Activated CD8-positive, alpha-beta memory T cell treated with anti-CD3 and anti-CD28 coated beads for 48 hours (primary cell): ENCODE measurements around the gene ATG2B.

Experiments used
- DNase-seq, 3 experiments: peaks; one replicate each; pipeline ENCODE4 v3.0.0-alpha.2; 2020; ENCODE audit warnings: low read depth in 2 of 3, low spot score in 2 of 3

ATG2B gene

DNA sequence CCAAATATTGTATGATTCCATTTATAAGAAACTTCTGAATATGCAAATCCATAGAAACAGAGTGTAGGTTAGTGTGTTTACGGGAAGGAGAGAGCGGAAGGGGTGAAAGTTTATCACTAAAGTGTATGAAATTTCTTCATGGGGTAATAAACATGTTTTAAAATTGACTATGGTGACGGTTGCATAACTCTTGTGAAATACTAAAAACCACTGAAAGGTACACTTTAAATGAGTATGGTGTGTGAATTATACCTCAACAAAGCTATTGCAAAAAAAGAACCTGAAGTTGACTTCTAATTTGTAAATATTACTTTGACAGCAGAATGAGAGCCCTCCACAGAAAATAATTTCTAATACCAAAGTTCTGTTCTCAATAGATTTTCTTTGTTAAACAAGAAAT is 47.1 kb downstream of the ATG2B start:
- DNase-seq: no peak

DNA sequence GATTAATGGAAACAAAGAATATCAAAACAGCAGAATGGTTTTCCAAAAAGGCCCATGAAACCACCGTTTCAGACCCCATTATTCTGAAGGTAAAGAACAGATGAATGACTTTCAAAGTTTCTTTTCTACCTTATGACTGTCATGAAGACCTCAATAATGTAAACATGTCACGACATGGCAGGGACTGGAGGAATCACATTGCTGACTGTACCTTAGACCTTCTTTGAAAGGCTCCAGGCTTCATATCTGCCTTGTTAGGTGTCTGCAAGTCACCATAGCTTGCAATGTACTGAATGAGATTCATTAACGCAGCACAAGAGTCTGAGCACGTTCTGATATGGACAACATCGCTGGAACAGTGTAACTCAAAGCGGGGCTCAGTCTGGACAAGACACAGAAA is 52.2 kb downstream of the ATG2B start:
- DNase-seq: no peak

GRCh38 chr14:96309896-96310330 is 53.2 kb downstream of the ATG2B start:
- DNase-seq: no peak

DNA sequence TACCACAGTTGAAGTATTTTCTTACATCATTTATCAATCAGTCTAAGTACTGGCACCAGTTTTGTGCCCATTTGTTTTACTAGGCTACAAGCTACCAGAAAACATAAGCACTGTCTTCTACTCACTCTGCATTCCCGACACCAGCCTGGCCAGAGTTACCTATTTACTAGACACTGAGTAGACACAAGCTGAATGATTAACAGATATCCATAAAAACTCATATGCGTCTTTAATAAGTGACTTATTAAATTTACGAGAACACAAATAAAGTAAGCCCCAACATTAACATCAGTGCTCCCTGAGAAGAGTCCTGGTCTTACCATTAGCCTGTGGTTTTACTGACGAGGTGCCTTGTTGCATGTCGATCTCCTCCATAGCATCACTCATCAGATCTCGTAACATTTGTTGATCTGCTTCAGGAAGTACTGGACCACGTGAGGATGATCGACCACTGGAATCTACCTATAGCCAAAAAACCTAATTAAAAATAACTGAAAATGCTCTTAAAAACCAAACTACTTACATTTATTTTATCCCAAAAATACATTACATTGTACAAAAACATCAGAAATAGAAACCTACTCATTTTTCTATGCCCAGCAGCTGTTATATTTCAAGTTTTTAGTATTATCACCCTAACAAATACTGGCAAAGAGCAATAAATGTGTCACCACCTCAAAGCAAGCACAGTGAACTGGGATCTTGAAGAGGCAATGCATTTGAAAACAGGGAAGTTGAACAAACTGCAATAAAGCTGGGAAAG is 53.8 kb downstream of the ATG2B start:
- no peak for DNase-seq

DNA sequence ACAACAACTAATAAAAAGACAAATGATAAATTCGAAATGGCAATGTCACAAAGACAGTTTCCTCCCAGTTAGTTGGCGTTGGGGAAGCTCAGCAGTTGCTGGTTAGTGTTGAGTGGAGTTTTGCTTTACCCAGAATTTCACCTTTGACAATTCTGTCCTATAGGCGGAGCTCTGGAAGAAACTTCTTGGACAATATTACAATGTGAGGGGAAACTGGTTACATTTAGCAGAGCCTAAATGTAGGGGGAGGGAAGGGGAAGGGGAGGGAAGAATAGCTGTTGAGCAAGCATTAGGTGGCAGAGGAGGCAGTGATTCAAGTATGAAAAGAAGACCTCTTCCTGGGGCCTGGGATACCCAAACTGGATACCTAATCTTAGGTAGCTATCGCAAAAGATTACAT is 55.7 kb downstream of the ATG2B start:
- no peak for DNase-seq

- no peak for DNase-seq
Observed at GRCh38 chr14:96304956-96305355, 58.2 kb downstream of the ATG2B start.

GRCh38 chr14:96303981-96304380 is 59.2 kb downstream of the ATG2B start:
- DNase-seq: no peak

DNA sequence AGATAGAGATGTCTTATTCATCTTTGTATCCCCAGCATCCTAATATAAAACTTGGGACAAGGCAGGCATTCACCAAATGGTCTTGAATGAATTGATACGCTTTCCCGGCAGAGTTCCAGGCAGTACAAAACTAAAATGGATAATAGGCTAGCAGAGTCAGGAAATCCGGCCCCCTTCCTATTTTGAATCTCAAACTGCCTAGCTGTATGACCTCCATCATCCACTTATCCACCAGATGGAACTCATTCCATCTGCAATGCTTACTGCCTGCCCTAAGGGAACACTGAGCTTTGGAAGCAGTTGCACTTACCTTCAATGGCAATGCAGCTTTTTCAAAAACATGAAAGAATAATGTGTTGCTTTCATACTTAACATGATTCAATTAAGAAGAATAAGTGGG is 63.7 kb downstream of the ATG2B start:
- no peak for DNase-seq

GRCh38 chr14:96297997-96298515 is 65.1 kb downstream of the ATG2B start:
- no peak for DNase-seq

- no peak for DNase-seq
Observed at GRCh38 chr14:96297000-96297399, 66.1 kb downstream of the ATG2B start.

DNA sequence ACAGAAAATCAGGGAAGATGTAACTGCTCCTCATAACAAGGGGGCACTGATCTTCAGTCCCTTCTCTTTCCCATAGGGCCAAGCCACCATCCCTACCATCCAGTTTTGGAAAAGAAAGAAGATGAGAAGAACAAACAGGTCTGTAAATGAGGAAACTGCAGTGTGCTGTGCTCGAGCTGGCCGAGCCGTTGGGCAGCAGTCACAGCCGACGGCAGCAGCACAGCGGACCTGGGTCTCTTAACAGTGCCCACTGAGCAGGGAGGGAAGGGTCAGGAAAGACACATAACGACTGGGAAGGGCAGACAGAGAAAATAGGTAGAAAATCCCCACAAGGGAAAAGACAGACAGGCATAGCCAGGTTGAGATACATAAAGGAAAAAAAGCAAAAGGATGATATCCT is 68.9 kb downstream of the ATG2B start:
- no peak for DNase-seq

- DNase-seq: no peak
Observed at GRCh38 chr14:96287856-96288255, 75.3 kb downstream of the ATG2B start.

GRCh38 chr14:96286251-96286650 is 76.9 kb downstream of the ATG2B start:
- DNase-seq: no peak

GRCh38 chr14:96285667-96286066 is 77.5 kb downstream of the ATG2B start:
- no peak for DNase-seq

- DNase-seq: no peak
Observed at GRCh38 chr14:96284430-96284829, 78.7 kb downstream of the ATG2B start.

DNA sequence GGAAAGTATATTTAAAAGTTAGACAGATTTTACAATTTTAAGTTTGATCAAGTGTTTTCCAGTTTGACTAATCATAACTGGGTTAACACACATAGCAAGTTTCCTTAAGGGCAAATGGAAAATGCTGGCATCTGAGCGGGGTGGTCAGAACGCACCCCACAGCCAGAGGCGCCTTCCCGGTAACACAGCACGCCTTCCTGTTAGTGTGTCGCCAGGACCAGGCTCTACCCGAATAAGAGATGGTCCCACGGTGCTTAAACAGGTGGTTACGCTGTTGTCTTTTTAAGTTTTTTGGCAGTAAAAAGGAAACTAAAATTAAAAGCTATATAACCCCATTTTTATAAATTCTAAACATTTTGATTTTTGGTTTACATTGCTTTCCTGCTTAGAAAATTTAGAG is 79.1 kb downstream of the ATG2B start:
- no peak for DNase-seq

- no peak for DNase-seq
Observed at GRCh38 chr14:96281486-96281885, 81.7 kb downstream of the ATG2B start.

DNA sequence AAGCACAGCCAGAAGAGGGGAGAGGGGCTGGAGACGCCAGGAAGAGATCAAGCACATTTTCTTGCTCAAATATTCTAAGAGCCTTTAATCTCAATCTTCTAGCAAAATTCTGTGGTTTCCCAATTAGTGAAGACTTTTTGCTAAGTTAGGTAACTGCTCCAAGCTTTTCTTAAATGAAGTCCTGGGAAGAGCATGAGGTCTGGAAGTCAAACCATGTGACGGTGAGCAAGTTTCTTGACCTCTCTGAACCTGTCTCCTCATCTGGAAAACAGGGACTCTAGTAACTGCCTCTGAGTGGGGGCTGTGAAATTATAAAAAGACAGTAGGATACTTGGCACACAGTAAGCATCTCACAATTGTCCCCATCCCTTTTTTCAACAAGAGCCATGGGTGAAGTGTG is 83.0 kb downstream of the ATG2B start:
- DNase-seq: no peak

DNA sequence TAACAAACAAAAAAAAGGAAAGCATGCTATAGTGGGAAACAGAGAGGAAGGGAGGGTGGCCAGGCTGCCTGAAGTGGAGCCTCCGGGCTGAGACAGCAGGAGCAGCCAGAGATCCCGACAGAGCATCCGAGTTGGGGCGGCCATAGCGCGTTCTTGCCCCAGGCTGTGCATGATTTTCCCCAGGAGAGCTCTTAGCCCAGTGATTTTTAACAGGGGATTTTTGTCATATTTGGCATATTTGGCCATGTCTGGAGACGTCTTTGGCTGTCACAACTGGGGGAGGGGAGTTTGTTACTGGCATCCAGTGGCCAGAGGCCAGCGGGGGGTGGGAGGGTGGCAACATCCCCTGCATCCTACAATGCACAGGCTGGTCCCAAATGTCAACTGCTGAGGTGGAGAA is 83.6 kb downstream of the ATG2B start:
- no peak for DNase-seq

GRCh38 chr14:96277890-96278289 is 85.3 kb downstream of the ATG2B start:
- DNase-seq: no peak

- peak; percentile 22 to 61 (median 53) for DNase-seq
Observed at GRCh38 chr14:96275177-96276112, 87.7 kb downstream of the ATG2B start.

GRCh38 chr14:96274543-96274942 is 88.6 kb downstream of the ATG2B start:
- DNase-seq: no peak
